Measurements from ENCODE around the gene GDPD4. TPM values are rescaled to one million over a fixed set of nuclear protein-coding genes. Genes with fewer than 3 reads are reported as not detected.

The GDPD4 gene
- total and polyA plus RNA-seq, 2 donors: not detected

DNA sequence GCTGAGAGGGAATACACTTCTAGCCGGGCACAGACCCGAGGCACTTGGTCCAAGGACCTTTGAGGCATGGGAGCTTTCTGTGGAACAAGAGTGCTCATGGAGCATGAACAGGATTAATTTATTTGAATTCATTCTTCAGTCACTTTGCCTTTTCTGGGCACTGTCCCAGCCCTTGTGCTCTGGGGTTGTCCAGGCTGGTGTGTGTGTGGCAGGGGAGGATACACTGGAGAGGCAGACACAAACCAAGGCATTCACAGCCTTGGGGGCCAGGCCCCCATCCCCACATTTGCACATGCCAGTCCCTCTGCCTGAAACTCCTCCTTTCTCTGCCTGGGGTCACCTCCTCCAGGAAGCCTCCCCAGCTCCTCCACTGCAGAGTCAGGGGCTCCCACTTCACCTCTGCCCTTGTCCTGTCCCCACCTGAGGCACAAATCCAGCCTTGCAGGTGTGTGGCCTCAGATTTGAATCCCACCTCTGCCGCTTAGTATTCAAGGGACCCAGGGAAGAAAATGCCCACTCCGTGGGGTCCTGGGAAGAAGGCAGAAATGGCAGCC lies 118.0 kb downstream of the GDPD4 start:
- WGBS: 89% methylated on average over 4 of the region's 4 CpGs
- no peak overlapping the region for H3K27ac ChIP-seq (ENCODE audit: low read depth)
- DNase-seq (ENCODE audit: extremely low spot score): no peak
- H3K4me3 ChIP-seq (ENCODE audit: low read depth, low read length): no peak overlapping the region
- no peaks in the 10 kb centered on the region for H3K36me3 ChIP-seq (ENCODE audit: insufficient read depth)
- no peaks in the 10 kb centered on the region for H3K4me1 ChIP-seq (ENCODE audit: insufficient read depth)

DNA sequence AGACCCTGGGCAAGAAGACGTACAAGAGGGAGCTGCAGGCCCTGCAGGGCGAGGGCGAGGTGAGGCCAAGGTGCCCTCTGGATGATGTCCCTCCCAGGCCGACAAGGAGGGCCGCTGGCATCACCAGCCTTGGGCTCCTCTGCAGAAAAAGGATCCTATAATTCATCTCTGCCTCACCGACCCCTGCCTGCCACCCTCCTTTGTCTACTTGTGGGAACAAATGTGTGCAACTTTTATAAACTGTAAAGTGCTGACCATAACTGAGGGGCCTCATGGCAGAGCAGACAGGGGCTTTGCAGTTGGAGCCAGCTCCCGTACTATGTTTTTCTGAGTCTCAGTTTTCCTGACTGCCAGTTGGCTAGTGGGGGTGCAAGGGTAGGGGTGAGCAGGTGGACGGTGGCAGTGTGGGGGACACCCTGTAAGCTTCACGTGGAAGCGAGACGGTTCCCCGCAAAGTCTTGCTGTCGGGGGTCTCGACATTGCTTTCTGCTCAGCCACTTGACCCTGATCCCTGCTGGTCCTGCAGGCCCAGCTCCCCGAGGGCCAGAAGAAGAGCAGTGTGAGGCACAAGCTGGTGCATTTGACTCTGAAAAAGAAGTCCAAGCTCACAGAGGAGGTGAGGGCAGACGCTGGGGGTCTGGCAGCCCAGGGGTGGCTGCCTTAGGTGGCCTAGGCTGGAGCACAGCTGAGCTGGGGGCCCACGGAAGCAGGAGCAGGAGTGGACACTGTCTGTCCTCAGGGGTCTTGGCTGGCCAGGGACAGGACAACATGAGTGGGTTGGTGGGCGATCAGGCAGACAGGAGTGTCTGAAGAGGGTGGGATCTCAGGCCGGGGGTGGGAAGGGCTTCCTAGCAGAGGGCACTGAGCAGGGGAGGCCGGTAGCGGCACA lies 118.7 kb downstream of the GDPD4 start:
- H3K4me1 ChIP-seq (ENCODE audit: insufficient read depth): no peaks in the 10 kb centered on the region
- WGBS: 89% methylated on average over 21 of the region's 21 CpGs
- H3K4me3 ChIP-seq (ENCODE audit: low read depth, low read length): no peak overlapping the region
- H3K27ac ChIP-seq (ENCODE audit: low read depth): no peak overlapping the region
- no peak for DNase-seq (ENCODE audit: extremely low spot score)
- no peaks in the 10 kb centered on the region for H3K36me3 ChIP-seq (ENCODE audit: insufficient read depth)

DNA sequence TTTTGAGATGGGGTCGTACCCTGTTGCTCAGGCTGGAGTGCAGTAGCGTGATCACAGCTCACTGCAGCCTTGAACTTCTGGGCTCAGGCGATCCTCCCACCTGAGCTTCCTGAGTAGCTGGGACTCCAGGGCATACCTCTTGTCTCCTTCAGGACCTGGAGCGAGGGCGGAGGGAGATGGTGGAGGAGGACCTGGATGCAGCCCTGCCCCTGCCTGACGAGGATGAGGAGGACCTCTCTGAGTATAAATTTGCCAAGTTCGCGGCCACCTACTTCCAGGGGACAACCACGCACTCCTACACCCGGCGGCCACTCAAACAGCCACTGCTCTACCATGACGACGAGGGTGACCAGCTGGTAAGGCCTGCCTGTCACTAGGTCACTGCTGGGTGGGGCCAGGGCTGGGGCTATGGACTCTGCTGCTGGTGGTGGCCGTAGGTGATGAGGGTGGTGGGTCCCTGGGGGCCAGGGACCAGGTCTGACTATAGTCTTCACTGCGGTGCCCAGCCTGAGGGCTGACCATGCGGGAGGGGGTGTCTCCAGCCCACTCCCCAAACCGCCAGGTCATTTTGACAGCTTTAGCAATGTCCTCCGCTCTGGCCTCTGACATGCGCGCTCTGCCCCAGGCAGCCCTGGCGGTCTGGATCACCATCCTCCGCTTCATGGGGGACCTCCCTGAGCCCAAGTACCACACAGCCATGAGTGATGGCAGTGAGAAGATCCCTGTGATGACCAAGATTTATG lies 119.5 kb downstream of the GDPD4 start:
- Histone ChIP-seq H3K36me3 (ENCODE audit: insufficient read depth) (no peaks in the 10 kb centered on the region), H3K4me3 (ENCODE audit: low read depth, low read length) (no peak overlapping the region), H3K4me1 (ENCODE audit: insufficient read depth) (no peaks in the 10 kb centered on the region), H3K27ac (ENCODE audit: low read depth) (no peak overlapping the region)
- DNase-seq (ENCODE audit: extremely low spot score): no peak
- WGBS: 86% methylated on average over 22 of the region's 22 CpGs

DNA sequence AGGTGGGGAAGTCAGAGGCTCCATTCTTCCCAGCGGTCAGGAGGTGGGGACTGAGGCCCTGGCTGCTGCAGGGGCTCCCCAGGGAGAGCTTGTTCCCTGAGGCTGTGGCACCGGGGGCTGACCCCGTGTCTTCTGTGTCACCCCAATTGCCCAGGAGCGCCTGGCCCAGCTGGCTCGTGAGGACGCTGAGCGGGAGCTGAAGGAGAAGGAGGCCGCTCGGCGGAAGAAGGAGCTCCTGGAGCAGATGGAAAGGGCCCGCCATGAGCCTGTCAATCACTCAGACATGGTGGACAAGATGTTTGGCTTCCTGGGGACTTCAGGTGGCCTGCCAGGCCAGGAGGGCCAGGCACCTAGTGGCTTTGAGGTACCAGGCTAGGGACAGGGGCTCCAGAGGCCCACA lies 120.3 kb downstream of the GDPD4 start:
- 86% methylated on average over 11 of the region's 11 CpGs for WGBS
- no peaks in the 10 kb centered on the region for H3K36me3 ChIP-seq (ENCODE audit: insufficient read depth)
- H3K27ac ChIP-seq (ENCODE audit: low read depth): no peak overlapping the region
- H3K4me1 ChIP-seq (ENCODE audit: insufficient read depth): no peaks in the 10 kb centered on the region
- DNase-seq (ENCODE audit: extremely low spot score): no peak
- no peak overlapping the region for H3K4me3 ChIP-seq (ENCODE audit: low read depth, low read length)

DNA sequence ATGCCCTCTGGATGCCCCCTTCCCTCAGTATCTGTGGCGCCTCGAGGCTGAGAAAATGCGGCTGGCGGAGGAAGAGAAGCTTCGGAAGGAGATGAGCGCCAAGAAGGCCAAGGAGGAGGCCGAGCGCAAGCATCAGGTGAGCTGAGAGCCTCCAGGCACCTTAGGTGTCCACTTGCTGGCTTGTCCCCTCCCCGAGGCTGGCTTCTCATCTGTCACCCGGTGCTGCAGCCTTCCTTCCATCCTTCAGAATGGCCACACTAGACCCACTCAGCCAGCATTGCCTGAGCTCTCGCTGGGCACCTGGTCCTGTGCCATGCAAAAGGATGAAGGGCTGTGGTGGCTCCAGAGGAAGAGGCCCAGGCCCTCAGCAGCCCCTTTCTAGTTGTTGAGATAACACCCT lies 121.1 kb downstream of the GDPD4 start:
- WGBS: 87% methylated on average over 11 of the region's 11 CpGs
- no peak overlapping the region for H3K4me3 ChIP-seq (ENCODE audit: low read depth, low read length)
- H3K27ac ChIP-seq (ENCODE audit: low read depth): no peak overlapping the region
- no peaks in the 10 kb centered on the region for H3K4me1 ChIP-seq (ENCODE audit: insufficient read depth)
- no peak for DNase-seq (ENCODE audit: extremely low spot score)
- no peaks in the 10 kb centered on the region for H3K36me3 ChIP-seq (ENCODE audit: insufficient read depth)

DNA sequence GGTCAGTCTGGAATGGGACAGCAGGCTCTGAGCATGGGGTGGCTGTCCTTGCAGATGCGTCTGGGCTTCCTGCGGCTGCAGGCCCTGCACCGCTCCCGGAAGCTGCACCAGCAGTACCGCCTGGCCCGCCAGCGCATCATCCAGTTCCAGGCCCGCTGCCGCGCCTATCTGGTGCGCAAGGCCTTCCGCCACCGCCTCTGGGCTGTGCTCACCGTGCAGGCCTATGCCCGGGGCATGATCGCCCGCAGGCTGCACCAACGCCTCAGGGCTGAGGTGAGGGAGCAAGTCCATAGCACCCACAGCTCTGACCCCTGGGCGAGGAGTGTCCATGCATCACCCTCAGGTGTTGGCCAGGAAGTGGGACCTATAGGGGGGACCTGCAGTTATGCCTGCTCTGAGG lies 121.8 kb downstream of the GDPD4 start:
- H3K36me3 ChIP-seq (ENCODE audit: insufficient read depth): no peaks in the 10 kb centered on the region
- H3K4me1 ChIP-seq (ENCODE audit: insufficient read depth): no peaks in the 10 kb centered on the region
- H3K27ac ChIP-seq (ENCODE audit: low read depth): no peak overlapping the region
- H3K4me3 ChIP-seq (ENCODE audit: low read depth, low read length): no peak overlapping the region
- DNase-seq (ENCODE audit: extremely low spot score): no peak
- 98% methylated on average over 19 of the region's 19 CpGs for WGBS

DNA sequence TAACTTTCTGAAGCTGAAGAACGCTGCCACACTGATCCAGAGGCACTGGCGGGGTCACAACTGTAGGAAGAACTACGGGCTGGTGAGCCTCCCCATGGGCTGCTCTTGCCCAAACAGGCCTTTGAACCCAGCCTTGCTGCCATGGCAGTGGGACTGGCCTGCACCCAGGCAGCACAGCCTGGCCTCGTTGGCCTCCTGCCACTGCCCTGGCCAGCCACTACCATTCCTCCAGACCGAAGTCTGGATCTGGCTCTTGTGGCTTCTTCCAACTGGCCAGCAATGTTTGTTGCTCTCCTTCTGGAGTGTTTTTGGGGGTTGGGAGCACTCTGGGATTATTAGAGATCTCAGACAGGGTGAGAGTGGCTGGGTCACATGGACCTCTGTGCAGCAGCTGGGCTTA lies 122.4 kb downstream of the GDPD4 start:
- no peak overlapping the region for H3K27ac ChIP-seq (ENCODE audit: low read depth)
- H3K4me1 ChIP-seq (ENCODE audit: insufficient read depth): no peaks in the 10 kb centered on the region
- DNase-seq (ENCODE audit: extremely low spot score): no peak
- H3K4me3 ChIP-seq (ENCODE audit: low read depth, low read length): no peak overlapping the region
- 75% methylated on average over 5 of the region's 5 CpGs for WGBS
- no peaks in the 10 kb centered on the region for H3K36me3 ChIP-seq (ENCODE audit: insufficient read depth)

DNA sequence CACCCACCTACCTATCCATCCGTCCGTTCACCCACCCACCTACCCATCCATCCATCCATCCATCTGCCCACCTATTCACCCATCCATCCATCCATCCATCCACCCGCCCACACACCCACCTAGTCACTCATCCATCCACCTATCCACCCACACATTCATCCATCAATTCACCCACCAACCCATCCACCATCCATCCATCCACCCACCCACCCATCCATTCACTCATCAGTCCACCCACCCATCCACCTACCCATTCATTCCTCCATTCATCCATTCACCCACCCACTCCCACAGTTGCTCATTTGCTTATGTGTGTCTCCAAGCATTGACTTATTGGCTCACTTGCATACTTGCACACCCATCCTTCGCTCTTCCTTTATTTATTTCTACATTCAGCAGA lies 123.3 kb downstream of the GDPD4 start:
- WGBS: 94% methylated on average over 4 of the region's 4 CpGs
- no peak for DNase-seq (ENCODE audit: extremely low spot score)
- Histone ChIP-seq H3K36me3 (ENCODE audit: insufficient read depth) (no peaks in the 10 kb centered on the region), H3K4me1 (ENCODE audit: insufficient read depth) (no peaks in the 10 kb centered on the region), H3K27ac (ENCODE audit: low read depth) (no peak overlapping the region), H3K4me3 (ENCODE audit: low read depth, low read length) (no peak overlapping the region)

DNA sequence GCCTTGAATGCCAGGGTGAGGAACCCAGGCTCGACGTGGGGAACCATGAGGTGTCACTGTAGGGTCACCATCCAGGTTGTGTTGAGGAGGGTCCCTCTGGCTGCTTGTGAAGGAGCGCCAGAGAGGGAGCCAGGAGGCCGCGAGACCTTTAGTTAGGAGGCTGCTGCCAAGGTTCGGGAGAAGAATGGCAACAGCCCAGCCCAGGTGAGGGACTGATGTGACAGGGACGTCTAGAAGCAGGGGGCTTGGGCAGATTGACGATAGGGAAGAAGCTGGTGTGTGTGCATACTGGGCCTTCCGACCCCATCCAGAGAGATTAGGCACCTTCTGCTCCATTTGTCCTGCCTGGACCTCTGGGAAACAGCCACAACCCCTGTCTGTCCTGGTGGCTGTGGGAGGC lies 124.5 kb downstream of the GDPD4 start:
- Histone ChIP-seq H3K36me3 (ENCODE audit: insufficient read depth) (no peaks in the 10 kb centered on the region), H3K4me3 (ENCODE audit: low read depth, low read length) (no peak overlapping the region), H3K4me1 (ENCODE audit: insufficient read depth) (no peaks in the 10 kb centered on the region), H3K27ac (ENCODE audit: low read depth) (no peak overlapping the region)
- WGBS: 86% methylated on average over 9 of the region's 9 CpGs
- DNase-seq (ENCODE audit: extremely low spot score): no peak

DNA sequence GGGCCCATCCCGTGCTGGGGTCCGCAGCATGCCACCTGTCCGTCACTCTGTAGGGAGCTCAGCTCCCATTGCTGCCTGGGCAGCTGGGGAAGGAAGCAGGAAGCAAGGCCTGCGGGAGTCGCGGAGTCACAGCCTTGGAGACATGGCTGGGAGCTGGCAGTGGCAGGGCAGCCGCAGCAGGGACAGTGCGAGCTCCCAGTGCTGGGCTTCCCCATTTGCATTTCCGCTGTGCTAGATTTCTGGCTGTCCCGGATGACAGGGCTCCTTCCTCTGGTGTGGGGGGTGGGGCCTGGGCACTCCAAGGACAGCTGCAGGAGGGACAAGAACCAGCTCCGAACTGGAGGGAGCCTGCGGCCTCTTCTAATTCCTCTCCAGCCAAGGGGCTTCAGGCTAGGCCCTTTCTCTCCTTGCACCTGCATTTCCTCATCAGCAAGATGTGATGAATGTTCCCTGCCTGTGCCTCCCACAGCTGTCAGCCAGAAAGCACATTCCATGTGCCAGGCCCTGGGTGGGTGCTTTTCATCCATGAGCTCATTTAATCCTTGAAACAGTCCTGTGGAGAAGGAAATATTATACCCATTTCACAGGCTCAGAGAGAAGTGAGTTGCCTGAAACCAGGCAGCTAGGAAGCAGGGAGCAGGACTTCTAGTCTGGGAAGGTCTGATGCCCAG lies 125.5 kb downstream of the GDPD4 start:
- no peaks in the 10 kb centered on the region for H3K4me1 ChIP-seq (ENCODE audit: insufficient read depth)
- no peaks in the 10 kb centered on the region for H3K36me3 ChIP-seq (ENCODE audit: insufficient read depth)
- no peak overlapping the region for H3K4me3 ChIP-seq (ENCODE audit: low read depth, low read length)
- 68% methylated on average over 12 of the region's 12 CpGs for WGBS
- no peak overlapping the region for H3K27ac ChIP-seq (ENCODE audit: low read depth)
- DNase-seq (ENCODE audit: extremely low spot score): no peak

DNA sequence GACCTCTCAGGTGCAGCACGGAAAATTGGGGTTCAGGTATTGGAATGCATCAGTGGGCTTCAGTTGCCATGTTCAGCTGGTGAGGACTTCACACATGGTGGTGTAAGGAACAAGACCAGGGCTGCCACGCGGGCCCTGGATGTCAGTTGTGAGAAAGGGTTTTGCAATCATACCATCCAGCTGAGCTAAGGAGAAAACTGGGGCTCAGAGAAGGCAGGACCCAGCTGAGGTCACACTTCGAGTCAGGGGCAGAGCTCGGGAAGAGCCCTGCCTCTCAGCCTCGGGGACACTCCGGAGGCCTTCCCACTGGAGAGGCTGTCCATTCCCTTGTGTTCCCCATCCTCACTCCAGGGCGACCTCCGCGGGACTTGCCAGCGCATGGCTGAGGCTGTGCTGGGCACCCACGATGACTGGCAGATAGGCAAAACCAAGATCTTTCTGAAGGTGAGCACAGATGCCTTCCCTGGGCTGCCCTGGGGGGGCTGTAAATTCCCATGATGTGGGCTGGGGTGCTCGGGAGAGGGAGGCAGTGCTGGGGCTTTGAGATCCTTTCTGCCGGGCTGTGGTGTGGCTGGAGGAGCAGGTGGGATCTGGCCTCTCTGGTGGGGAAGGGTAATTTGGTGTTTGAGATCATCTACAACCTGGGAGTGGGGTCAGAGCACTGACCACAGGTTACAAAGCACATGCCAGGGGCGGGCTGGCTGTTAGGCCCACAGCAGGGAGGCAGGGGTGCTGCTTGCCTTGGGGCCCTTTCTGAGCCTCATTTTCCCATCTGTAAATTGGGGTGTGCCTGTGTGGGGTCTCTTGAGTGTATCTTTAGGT lies 126.3 kb downstream of the GDPD4 start:
- Histone ChIP-seq H3K36me3 (ENCODE audit: insufficient read depth) (no peaks in the 10 kb centered on the region), H3K4me3 (ENCODE audit: low read depth, low read length) (no peak overlapping the region), H3K27ac (ENCODE audit: low read depth) (no peak overlapping the region), H3K4me1 (ENCODE audit: insufficient read depth) (no peaks in the 10 kb centered on the region)
- DNase-seq (ENCODE audit: extremely low spot score): no peak
- 84% methylated on average over 15 of the region's 15 CpGs for WGBS

DNA sequence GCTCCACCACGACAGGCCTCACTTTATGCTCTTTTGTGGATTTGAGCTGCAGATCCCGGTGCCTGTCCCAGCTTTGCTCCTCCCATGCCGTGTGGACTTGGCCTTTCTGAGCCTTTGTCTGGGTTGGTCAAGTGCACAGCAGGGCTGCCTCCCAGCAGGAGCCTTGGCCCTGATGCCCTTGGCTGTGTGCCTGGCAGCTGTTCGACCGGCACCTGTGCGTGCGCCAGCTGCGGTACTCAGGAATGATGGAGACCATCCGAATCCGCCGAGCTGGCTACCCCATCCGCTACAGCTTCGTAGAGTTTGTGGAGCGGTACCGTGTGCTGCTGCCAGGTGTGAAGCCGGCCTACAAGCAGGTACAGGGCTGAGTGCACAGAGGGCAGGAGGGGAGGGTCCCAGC lies 126.9 kb downstream of the GDPD4 start:
- DNase-seq (ENCODE audit: extremely low spot score): no peak
- 88% methylated on average over 16 of the region's 16 CpGs for WGBS
- no peaks in the 10 kb centered on the region for H3K36me3 ChIP-seq (ENCODE audit: insufficient read depth)

DNA sequence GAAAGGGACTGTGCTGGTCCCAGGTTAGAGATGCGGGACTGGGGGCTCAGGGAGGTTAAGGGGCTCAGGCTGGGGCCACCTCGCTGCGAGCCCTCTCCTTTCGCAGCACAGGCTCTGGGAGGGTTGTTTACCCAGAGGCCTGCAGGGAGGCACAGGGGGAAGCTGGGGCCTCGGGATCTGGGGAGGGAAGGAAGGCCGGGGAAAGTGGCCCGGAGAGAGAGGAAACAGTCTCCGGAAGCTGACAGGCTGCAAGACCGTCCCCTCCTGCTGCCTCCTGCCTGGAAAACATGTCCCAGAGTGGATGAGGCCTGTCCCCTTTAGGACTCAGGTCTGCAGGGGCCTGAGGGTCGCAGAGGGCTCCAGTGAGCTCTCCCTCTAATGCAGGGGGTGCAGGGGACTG lies 128.0 kb downstream of the GDPD4 start:
- DNase-seq (ENCODE audit: extremely low spot score): no peak
- no peaks in the 10 kb centered on the region for H3K36me3 ChIP-seq (ENCODE audit: insufficient read depth)
- no peak overlapping the region for H3K4me3 ChIP-seq (ENCODE audit: low read depth, low read length)
- whole genome bisulfite sequencing: 78% methylated on average over 10 of the region's 10 CpGs
- no peaks in the 10 kb centered on the region for H3K4me1 ChIP-seq (ENCODE audit: insufficient read depth)
- H3K27ac ChIP-seq (ENCODE audit: low read depth): no peak overlapping the region

More for the DNA sequence above, 126.9 kb downstream of the GDPD4 start:
- no peaks in the 10 kb centered on the region for H3K4me1 ChIP-seq (ENCODE audit: insufficient read depth)
- no peak overlapping the region for H3K4me3 ChIP-seq (ENCODE audit: low read depth, low read length)
- no peak overlapping the region for H3K27ac ChIP-seq (ENCODE audit: low read depth)

Measured in urinary bladder (tissue), 4 donors.